Upper lobe of right lung (tissue), 1 donor: ENCODE data around the gene CAPZB. TPM values are rescaled to one million over a fixed set of nuclear protein-coding genes. Genes with fewer than 3 reads are reported as not detected.

Source experiments
- ATAC-seq: fragments of 200-7000 bp; cut with Tn5 transposase; one replicate; pipeline ENCODE4 v1.9.1; 2020; ENCODE audit warnings: mild to moderate bottlenecking, moderate library complexity
- DNase-seq: peaks from one replicate; pipeline ENCODE4 v3.0.0-alpha.2; 2020
- H3K27ac ChIP-seq: fragments of 200-600 bp; one replicate; pipeline ENCODE4 v1.8.0; 2022
- H3K27me3 ChIP-seq: fragments of 200-600 bp; one replicate; pipeline ENCODE4 v1.8.0; 2022; ENCODE audit warnings: mild to moderate bottlenecking
- H3K36me3 ChIP-seq: fragments of 200-600 bp; one replicate; pipeline ENCODE4 v1.8.0; 2022
- H3K4me1 ChIP-seq: fragments of 200-600 bp; one replicate; pipeline ENCODE4 v1.8.0; 2022
- H3K4me3 ChIP-seq: fragments of 200-600 bp; one replicate; pipeline ENCODE4 v1.8.0; 2022; ENCODE audit warnings: mild to moderate bottlenecking
- H3K9me3 ChIP-seq: fragments of 200-600 bp; one replicate; pipeline ENCODE4 v1.8.0; 2022
- intact Hi-C: fragments of 100-400 bp; cut with DNase I; formaldehyde crosslinking; loops from one replicate; pipeline ENCODE4 v1.11.0; 2022
- total RNA-seq: library from RNA; stranded (reverse); fragmentation: NEBNext Ultra II Directional; extraction: Animal tissue kit (Norgen Biotek cat#: 25700); gene quantifications from one replicate; pipeline ENCODE4 v1.2.1, GENCODE V29; 2021
- TF ChIP-seq, protein P1 (sequence below): fragments of 200-600 bp; IDR thresholded peaks from one replicate; pipeline ENCODE4 v1.8.0; 2022; ENCODE audit warnings: antibody characterized with exemption
- donor health status: DM: no; HTN: yes; CAD: no; lungs with severe emphysema.

CAPZB gene
- total RNA-seq, 1 donor from 2014 or later, result 237 TPM

DNA sequence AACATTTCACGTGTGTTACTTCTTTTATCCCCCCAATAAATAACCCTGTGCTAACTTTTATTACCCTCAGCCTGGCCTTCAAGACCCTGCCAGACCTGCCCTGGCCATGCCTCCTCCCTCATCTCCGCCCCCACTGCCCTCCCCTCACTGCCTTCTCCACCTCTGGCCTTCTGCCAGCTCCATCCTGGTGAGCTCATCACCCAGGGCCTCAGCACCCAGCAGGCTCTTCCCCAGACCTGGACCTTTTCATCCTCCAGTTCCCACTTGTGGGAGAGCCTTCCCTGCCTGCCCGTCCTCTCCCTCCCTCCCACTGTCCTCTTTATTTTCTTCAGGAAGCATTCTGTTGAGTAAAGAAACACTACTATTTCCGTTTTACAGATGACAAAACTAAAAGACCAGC is 101.2 kb downstream of the CAPZB start:
- Histone ChIP-seq H3K27me3 (no peaks in the 10 kb centered on the region), H3K27ac (no peak overlapping the region), H3K9me3 (no peaks in the 10 kb centered on the region), H3K4me3 (no peak overlapping the region), H3K4me1 (peaks cover 25% of the 10 kb centered on the region), H3K36me3 (peaks cover 37% of the 10 kb centered on the region)
- TF ChIP-seq, protein P1, sequence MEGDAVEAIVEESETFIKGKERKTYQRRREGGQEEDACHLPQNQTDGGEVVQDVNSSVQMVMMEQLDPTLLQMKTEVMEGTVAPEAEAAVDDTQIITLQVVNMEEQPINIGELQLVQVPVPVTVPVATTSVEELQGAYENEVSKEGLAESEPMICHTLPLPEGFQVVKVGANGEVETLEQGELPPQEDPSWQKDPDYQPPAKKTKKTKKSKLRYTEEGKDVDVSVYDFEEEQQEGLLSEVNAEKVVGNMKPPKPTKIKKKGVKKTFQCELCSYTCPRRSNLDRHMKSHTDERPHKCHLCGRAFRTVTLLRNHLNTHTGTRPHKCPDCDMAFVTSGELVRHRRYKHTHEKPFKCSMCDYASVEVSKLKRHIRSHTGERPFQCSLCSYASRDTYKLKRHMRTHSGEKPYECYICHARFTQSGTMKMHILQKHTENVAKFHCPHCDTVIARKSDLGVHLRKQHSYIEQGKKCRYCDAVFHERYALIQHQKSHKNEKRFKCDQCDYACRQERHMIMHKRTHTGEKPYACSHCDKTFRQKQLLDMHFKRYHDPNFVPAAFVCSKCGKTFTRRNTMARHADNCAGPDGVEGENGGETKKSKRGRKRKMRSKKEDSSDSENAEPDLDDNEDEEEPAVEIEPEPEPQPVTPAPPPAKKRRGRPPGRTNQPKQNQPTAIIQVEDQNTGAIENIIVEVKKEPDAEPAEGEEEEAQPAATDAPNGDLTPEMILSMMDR, result no peak
- no peak for DNase-seq
- intact Hi-C loops, result no loop called here
- ATAC-seq, result peak; percentile 34

DNA sequence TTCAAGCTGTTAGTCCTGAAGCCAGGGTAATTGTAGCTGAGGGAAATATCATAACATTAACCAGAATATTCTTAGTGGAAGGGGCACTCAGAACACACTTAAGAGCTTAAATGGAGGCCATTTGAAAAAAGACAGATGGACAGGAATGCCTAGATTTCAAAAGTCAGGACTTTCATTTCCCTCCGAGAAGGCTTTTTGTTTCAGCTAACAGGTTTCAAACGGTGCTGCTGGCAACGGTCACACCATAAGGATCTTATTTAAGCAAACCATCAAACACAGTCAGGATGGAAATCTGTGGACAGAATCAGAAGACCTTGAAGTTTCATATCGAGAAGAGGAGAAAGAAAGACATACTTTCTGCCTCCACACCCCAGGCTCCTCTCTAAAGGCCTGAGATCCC is 103.1 kb downstream of the CAPZB start:
- DNase-seq (no peak), ATAC-seq (no peak)
- peaks cover 25% of the 10 kb centered on the region for H3K4me1 ChIP-seq
- no peak overlapping the region for H3K4me3 ChIP-seq
- TF ChIP-seq, protein P1, result no peak
- H3K36me3 ChIP-seq, result peaks cover 56% of the 10 kb centered on the region
- H3K9me3 ChIP-seq, result no peaks in the 10 kb centered on the region
- intact Hi-C loops, result no loop called here
- H3K27me3 ChIP-seq, result no peaks in the 10 kb centered on the region
- no peak overlapping the region for H3K27ac ChIP-seq

DNA sequence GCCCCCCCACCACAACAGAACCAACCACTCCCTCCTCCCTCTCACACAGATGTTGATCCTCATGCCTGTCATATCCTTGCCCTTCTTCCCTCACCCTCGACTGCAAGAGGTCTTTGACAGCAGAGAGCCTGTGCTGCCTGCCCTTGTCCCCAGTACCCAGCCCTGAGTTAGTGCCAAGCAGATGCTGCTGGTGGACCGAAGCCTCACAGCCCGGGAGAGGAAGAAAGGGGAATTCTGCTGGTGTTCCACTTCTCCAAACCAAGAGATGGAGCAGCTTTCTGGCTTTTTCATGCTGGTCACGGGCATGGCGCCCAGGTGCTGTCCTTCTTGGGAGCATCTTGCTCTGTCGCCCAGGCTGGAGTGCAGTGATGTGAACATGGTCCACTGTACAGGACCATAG is 104.1 kb downstream of the CAPZB start:
- intact Hi-C loops, result no loop called here
- TF ChIP-seq, protein P1, result no peak
- peaks cover 65% of the 10 kb centered on the region for H3K36me3 ChIP-seq
- H3K27me3 ChIP-seq, result no peaks in the 10 kb centered on the region
- DNase-seq (no peak), ATAC-seq (no peak)
- no peak overlapping the region for H3K27ac ChIP-seq
- H3K4me1 ChIP-seq, result peaks cover 21% of the 10 kb centered on the region
- H3K4me3 ChIP-seq, result no peak overlapping the region
- no peaks in the 10 kb centered on the region for H3K9me3 ChIP-seq

DNA sequence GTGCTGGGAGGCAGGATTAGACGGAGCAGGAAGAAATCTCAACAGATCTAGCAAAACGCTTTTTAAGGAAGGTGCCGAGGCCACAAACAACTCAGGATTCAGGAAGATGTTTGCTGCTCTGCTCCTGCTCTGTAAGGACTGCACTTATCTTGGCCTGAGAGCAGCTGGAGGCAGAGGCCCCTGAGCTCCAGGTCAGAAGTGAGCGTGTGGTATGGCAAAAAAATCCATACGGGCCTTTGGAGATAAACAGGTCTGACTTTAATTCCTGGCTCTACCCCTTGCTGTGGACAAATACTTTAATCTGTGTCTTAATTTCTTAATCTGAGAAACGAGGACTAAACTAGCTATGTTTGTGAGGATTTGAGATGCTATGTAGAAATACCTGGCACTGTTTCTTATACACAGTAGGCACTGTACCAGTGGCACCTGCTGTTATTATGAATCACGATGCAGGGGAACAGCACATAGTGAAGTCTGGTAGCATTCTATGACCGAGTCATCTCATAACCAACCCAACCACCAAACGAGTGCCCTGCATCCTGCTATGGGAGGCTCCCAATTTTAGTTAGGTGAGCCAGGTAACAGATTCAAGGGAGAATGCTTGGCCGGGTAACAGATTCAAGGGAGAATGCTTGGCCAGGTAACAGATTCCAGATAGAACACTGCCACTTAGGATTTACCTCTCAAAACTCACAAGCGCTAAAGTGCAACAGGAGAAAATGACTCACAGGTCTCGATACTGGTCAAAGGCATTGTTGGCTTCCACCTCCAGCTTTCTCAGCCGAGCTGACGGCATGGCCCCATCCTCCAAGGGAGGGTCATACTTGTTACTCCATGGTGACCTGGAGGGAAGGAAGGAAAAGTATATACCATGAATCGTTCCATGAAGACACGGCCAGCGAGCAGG is 107.3 kb downstream of the CAPZB start:
- Histone ChIP-seq H3K4me3 (no peak overlapping the region), H3K36me3 (peaks cover 75% of the 10 kb centered on the region), H3K9me3 (no peaks in the 10 kb centered on the region), H3K4me1 (peaks cover 8% of the 10 kb centered on the region), H3K27me3 (no peaks in the 10 kb centered on the region), H3K27ac (no peak overlapping the region)
- intact Hi-C loops, result no loop called here
- DNase-seq, result no peak
- TF ChIP-seq, protein P1, result no peak
- no peak for ATAC-seq

DNA sequence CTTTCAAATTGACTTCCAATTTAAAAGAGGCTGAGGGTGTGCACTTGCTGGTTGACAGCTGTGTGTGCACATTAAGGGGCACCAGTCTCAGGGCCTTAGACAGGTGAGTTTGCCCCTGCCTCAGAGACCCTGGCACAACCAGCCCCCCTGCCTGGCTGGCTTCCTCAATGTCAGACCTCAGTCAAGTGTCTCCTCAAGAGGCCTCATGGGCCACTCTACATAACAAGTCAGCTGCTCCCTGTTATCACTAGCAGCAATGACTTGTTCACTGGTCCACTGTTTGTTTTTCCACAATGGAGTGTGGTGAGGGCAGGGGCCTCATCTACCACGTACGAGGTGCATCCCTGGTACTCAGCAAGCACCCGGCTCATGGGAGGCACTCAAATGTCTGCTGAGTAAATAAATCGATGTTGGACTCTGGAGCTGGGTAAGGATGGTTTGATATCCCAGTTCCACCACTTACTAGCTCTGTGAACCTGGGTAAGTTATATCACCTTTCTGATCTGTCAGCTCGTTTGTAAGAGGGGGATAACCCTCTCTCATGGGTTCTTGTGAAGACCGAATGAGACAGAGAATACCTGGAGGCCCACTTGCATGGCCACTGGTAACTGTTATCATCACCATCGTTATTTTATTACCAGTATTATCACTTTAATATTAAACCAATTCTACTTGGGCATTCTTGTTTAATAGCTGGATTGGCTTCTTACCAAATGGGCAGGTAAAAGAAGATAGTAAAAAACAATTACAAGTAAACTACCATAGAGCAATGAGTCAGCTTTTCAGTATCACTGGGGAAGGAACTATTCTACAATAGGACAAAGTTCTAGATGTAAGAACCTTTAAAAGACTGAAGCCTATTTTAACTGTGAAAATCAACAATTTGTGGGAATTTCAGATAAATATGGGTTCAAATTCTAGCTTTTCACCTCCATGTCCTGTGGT is 108.6 kb downstream of the CAPZB start:
- Histone ChIP-seq H3K9me3 (no peaks in the 10 kb centered on the region), H3K36me3 (peaks cover 78% of the 10 kb centered on the region), H3K27ac (no peak overlapping the region), H3K4me3 (no peak overlapping the region), H3K4me1 (peaks cover 14% of the 10 kb centered on the region), H3K27me3 (no peaks in the 10 kb centered on the region)
- DNase-seq (no peak), ATAC-seq (no peak)
- TF ChIP-seq, protein P1, result no peak
- intact Hi-C loops, result no loop called here
